Tibial nerve (tissue), 4 donors: ENCODE data around the gene KRTAP5-9. TPM values are rescaled to one million over a fixed set of nuclear protein-coding genes. Genes with fewer than 3 reads are reported as not detected.

ENCODE experiments used
- DNase-seq, 2 donors: peaks; one replicate each; pipeline ENCODE4 v3.0.0-alpha.2; 2019; ENCODE audit warnings: low spot score in 2 of 2
- H3K27ac ChIP-seq, 4 donors: fragments of 200-600 bp; sonication (generic) in 3 of 4; one replicate each; pipeline ENCODE4 v1.5.1; 2017 to 2019; ENCODE audit warnings: mild to moderate bottlenecking in 1 of 4
- H3K27me3 ChIP-seq, 2 donors: fragments of 200-600 bp; sonication (generic) in 1 of 2; one replicate each; pipeline versions ENCODE4 v1.5.1 to v1.6.0; 2017 to 2019
- H3K36me3 ChIP-seq, 3 donors: fragments of 200-600 bp; sonication (generic); one replicate each; pipeline ENCODE4 v1.5.1; 2018 to 2019
- H3K4me1 ChIP-seq, 4 donors: fragments of 200-600 bp; sonication (generic) in 3 of 4; one replicate each; pipeline ENCODE4 v1.5.1; 2017 to 2019
- H3K4me3 ChIP-seq, 4 donors: fragments of 200-600 bp; sonication (generic) in 3 of 4; one replicate each; pipeline ENCODE4 v1.5.1; 2017 to 2019; ENCODE audit warnings: mild to moderate bottlenecking in 1 of 4, moderate library complexity in 1 of 4
- H3K9me3 ChIP-seq, 4 donors: fragments of 200-600 bp; sonication (generic) in 3 of 4; one replicate each; pipeline ENCODE4 v1.5.1; 2017 to 2019
- CTCF ChIP-seq, 5 experiments: fragments of 200-600 bp in 3 of 5; fragments of 450-650 bp in 2 of 5; sonication (generic) in 3 of 5; IDR thresholded peaks; one replicate each; pipeline ENCODE4 v1.5.1; 2016 to 2019; ENCODE audit warnings: antibody characterized with exemption in 5 of 5, mild to moderate bottlenecking in 3 of 5, moderate library complexity in 2 of 5
- EP300 ChIP-seq, 2 donors: sonication (generic); formaldehyde crosslinking; IDR thresholded peaks; one replicate each; pipeline ENCODE4 v1.6.1; 2017; ENCODE audit warnings: antibody characterized with exemption in 2 of 2, mild to moderate bottlenecking in 1 of 2
- POLR2A ChIP-seq, 2 donors: fragments of 450-650 bp; IDR thresholded peaks; one replicate each; pipeline ENCODE4 v1.6.1; 2017; ENCODE audit warnings: antibody characterized with exemption in 2 of 2, mild to moderate bottlenecking in 2 of 2, moderate library complexity in 2 of 2
- WGBS, 2 donors: methylation state at CpG; one replicate each; pipeline ENCODE4 v1.1.5; 2018; 5-methylcytosine and 5-hydroxymethylcytosine counted together
- total RNA-seq, 4 donors: library from RNA; depleted of rRNA; stranded (reverse); fragments of >200 nt; gene quantifications; one replicate each; pipeline ENCODE4 v1.1.0, GENCODE V29; 2016

The KRTAP5-9 gene
- total RNA-seq, 4 donors from 2014 or later: 0.59 to 2.1 (median 0.60) TPM; not detected in 1

DNA sequence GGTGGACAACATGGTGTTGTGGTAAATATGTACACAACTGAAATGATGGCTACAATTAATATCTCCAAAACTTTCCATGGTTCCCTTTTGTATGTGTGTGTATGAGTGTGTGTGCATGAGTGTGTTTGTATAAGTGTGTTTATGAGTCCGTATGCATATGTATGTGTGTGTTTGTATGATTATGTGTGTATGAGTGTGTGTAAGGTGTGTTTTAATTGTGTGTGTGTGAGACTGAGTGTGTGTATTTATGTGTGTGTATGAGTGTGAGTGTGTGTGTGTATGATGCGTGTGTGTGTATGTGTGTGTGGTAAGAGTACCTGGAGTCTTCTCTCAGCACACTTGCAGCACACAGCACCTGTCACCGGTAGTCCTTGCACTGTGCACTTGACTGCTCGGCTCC lies 7.8 kb downstream of the KRTAP5-9 start:
- TF ChIP-seq CTCF (IDR thresholded peaks at IDR 0.05) (no peak), POLR2A (IDR thresholded peaks at IDR 0.05) (no peak), EP300 (IDR thresholded peaks at IDR 0.05) (no peak)
- H3K4me3 ChIP-seq: no peak overlapping the region
- H3K9me3 ChIP-seq: peaks cover 0 to 7% (median 0%) of the 10 kb centered on the region in 4 donors
- no peak for DNase-seq
- H3K27me3 ChIP-seq: no peaks in the 10 kb centered on the region
- no peaks in the 10 kb centered on the region for H3K36me3 ChIP-seq
- no peak overlapping the region for H3K27ac ChIP-seq
- no peaks in the 10 kb centered on the region for H3K4me1 ChIP-seq
- WGBS, 2 donors: 79 to 82% methylated on average over 4 of the region's 4 CpGs

DNA sequence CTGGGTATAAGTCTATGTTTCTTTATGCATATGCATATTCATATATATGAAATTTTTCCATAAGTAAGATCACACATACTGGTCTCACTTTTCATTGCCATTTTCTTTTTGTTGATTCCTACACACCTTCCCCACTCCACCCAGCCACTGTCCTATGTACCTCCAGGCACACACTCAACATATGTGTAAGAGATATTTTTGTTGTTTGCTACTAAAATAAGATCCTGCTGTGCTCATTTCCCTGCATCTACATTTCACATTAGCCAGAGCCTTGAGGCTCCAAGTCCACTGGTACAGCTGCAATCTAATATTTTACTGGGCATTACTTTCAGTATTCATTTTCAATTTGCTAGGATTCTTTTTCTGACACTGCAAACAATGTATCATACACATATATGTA lies 9.0 kb downstream of the KRTAP5-9 start:
- H3K27ac ChIP-seq: no peak overlapping the region
- H3K4me3 ChIP-seq: no peak overlapping the region
- DNase-seq: no peak
- H3K9me3 ChIP-seq: peaks cover 0 to 9% (median 0%) of the 10 kb centered on the region in 4 donors
- H3K36me3 ChIP-seq: no peaks in the 10 kb centered on the region
- no peak for TF ChIP-seq POLR2A (IDR thresholded peaks at IDR 0.05)
- no peak for TF ChIP-seq EP300 (IDR thresholded peaks at IDR 0.05)
- TF ChIP-seq CTCF (IDR thresholded peaks at IDR 0.05): no peak
- no peaks in the 10 kb centered on the region for H3K4me1 ChIP-seq
- no peaks in the 10 kb centered on the region for H3K27me3 ChIP-seq

GRCh38 chr11:71558996-71559395 lies 10.8 kb downstream of the KRTAP5-9 start:
- H3K9me3 ChIP-seq: peaks cover 0 to 9% (median 0%) of the 10 kb centered on the region in 4 donors
- H3K4me1 ChIP-seq: no peaks in the 10 kb centered on the region
- 73 to 85% methylated on average over 1 of the region's 1 CpG for WGBS, 2 donors
- H3K4me3 ChIP-seq: no peak overlapping the region
- TF ChIP-seq POLR2A (IDR thresholded peaks at IDR 0.05) (no peak), EP300 (IDR thresholded peaks at IDR 0.05) (no peak), CTCF (IDR thresholded peaks at IDR 0.05) (no peak)
- H3K27me3 ChIP-seq: no peaks in the 10 kb centered on the region
- no peak overlapping the region for H3K27ac ChIP-seq
- DNase-seq: no peak
- no peaks in the 10 kb centered on the region for H3K36me3 ChIP-seq

GRCh38 chr11:71562120-71562519 lies 13.9 kb downstream of the KRTAP5-9 start:
- Histone ChIP-seq H3K4me3 (no peak overlapping the region), H3K27ac (no peak overlapping the region), H3K27me3 (no peaks in the 10 kb centered on the region), H3K4me1 (no peaks in the 10 kb centered on the region), H3K9me3 (peaks cover 0 to 9% (median 0%) of the 10 kb centered on the region in 4 donors), H3K36me3 (no peaks in the 10 kb centered on the region)
- no peak for TF ChIP-seq POLR2A (IDR thresholded peaks at IDR 0.05)
- TF ChIP-seq EP300 (IDR thresholded peaks at IDR 0.05): no peak
- no peak for TF ChIP-seq CTCF (IDR thresholded peaks at IDR 0.05)
- DNase-seq: no peak

DNA sequence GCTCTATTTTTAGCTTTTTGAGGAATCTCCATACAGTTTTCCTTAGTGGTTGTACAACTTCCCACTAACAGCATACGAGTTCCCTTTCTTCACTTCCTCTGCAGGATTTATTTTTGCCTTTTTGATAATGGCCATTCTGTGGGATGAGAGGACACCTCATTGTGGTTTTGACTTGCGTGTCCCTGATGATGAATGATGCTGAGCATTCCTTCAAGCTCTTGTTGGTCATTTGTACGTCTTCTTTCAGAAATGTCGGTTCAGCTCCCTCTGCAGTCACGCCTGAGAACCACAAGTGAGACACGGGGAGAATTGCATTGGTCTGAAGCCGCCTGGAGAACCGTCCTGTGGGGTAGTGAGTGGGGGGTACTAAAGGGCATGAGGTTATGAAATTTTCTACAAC lies 15.2 kb downstream of the KRTAP5-9 start:
- no peak overlapping the region for H3K27ac ChIP-seq
- DNase-seq: no peak
- TF ChIP-seq POLR2A (IDR thresholded peaks at IDR 0.05): no peak
- TF ChIP-seq CTCF (IDR thresholded peaks at IDR 0.05): no peak
- TF ChIP-seq EP300 (IDR thresholded peaks at IDR 0.05): no peak

More for the DNA sequence above, 15.2 kb downstream of the KRTAP5-9 start:
- 18 to 22% methylated on average over 8 of the region's 8 CpGs for WGBS, 2 donors
- Histone ChIP-seq H3K4me3 (no peak overlapping the region), H3K4me1 (no peaks in the 10 kb centered on the region), H3K27me3 (no peaks in the 10 kb centered on the region), H3K36me3 (no peaks in the 10 kb centered on the region), H3K9me3 (peaks cover 0 to 9% (median 0%) of the 10 kb centered on the region in 4 donors)
